Esophagus (tissue), 2 donors: ENCODE data around the gene OSBPL5. TPM values are rescaled to one million over a fixed set of nuclear protein-coding genes. Genes with fewer than 3 reads are reported as not detected.
"Not testable (repeated sequence)": the region's sequence is repeated elsewhere in the genome, so short reads cannot be mapped to it uniquely, and the experiment has no call there.

ENCODE experiments used
- H3K27ac ChIP-seq, 2 donors: one replicate each; pipeline ENCODE4 v1.5.1; 2013; ENCODE audit warnings: low read depth in 2 of 2, mild to moderate bottlenecking in 2 of 2, inconsistent platforms in 1 of 2, low read length in 1 of 2, moderate library complexity in 1 of 2
- H3K27me3 ChIP-seq, 2 donors: one replicate each; pipeline ENCODE4 v1.6.1; 2013; ENCODE audit warnings: low read length in 2 of 2, control low read depth in 1 of 2, mild to moderate bottlenecking in 1 of 2; ENCODE audit not compliant: insufficient read depth in 2 of 2, control insufficient read depth in 1 of 2
- H3K36me3 ChIP-seq, 2 donors: one replicate each; pipeline ENCODE4 v1.6.1; 2013; ENCODE audit warnings: low read length in 1 of 2; ENCODE audit not compliant: control insufficient read depth in 2 of 2, insufficient read depth in 2 of 2
- H3K4me1 ChIP-seq, 2 donors: one replicate each; pipeline ENCODE4 v1.6.1; 2013; ENCODE audit warnings: low read length in 1 of 2; ENCODE audit not compliant: control insufficient read depth in 2 of 2, insufficient read depth in 2 of 2
- H3K4me3 ChIP-seq, 2 donors: one replicate each; pipeline ENCODE4 v1.5.1; 2013; ENCODE audit warnings: low read length in 2 of 2, mild to moderate bottlenecking in 2 of 2, low read depth in 1 of 2, moderate library complexity in 1 of 2
- H3K9me3 ChIP-seq, 2 donors: one replicate each; pipeline ENCODE4 v1.6.1; 2013; ENCODE audit warnings: mild to moderate bottlenecking in 2 of 2, low read depth in 1 of 2, low read length in 1 of 2, moderate library complexity in 1 of 2; ENCODE audit not compliant: control insufficient read depth in 2 of 2, insufficient read depth in 1 of 2
- WGBS, 2 donors: extraction: QIAGEN DNeasy Blood & Tissue Kit; methylation state at CpG; one replicate each; pipeline ENCODE4 v1.1.7; 2013; 5-methylcytosine and 5-hydroxymethylcytosine counted together
- polyA plus RNA-seq, 2 donors: library from polyadenylated mRNA; stranded (reverse); fragments of 200-250 nt; gene quantifications; one replicate each; pipeline ENCODE4 v1.2.3, GENCODE V29; 2013
- donor health status: healthy with polysubstance abuse.
- donor health status: Bipolar disorder and iron deficiency.

OSBPL5 gene
- polyA plus RNA-seq, 2 donors, result 10.4 to 12.6 TPM

DNA sequence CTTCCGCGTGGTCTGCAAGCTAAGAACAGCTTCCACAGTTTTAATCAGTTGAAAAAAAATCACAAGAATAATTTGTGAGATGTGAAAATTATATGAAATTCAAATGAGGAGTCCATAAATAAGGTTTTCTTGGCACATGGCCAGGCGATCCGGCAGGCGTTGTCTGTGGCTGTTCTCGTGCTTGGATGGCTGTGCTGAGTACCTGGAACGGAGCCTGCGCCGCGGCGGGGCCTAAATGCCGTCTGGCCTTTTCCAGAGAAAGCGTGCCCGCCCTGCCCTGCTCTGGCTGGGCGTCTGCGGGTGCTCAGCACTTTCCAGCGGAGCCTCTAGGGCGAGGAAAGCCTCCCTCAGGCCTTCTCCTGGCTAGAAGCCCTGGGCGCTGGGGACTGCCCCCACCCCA is 41.8 kb downstream of the OSBPL5 start:
- peak overlapping the region; percentile 17 to 84 for H3K27ac ChIP-seq
- peaks cover 4 to 18% of the 10 kb centered on the region in 2 donors for H3K36me3 ChIP-seq
- WGBS, 2 donors, result 32 to 41% methylated on average over 19 of the region's 19 CpGs
- no peaks in the 10 kb centered on the region for H3K27me3 ChIP-seq
- no peak overlapping the region for H3K4me3 ChIP-seq
- H3K4me1 ChIP-seq, result peaks cover 2 to 21% of the 10 kb centered on the region in 2 donors
- H3K9me3 ChIP-seq, result no peaks in the 10 kb centered on the region

DNA sequence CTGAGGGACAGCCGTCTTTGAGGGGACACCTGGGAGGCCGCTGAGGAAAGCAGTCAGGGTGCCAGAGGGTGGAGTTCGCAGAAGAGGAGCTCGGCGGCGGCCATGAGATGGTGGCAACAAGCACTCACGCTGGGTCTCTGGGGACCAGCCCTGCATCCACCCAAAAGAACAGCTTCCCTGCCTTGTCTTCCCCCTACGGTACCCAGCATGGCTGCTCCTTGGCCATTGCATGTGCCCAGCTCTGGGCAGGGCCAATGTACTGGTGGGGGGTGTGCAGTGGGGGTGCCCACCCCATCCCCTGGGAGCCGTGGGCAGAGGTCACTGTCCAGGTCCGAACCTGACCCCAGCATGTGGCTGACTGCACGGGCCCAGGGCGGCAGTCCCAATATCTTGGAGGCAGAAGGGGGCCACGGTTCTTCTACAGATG is 42.3 kb downstream of the OSBPL5 start:
- 80 to 92% methylated on average over 13 of the region's 13 CpGs for WGBS, 2 donors

DNA sequence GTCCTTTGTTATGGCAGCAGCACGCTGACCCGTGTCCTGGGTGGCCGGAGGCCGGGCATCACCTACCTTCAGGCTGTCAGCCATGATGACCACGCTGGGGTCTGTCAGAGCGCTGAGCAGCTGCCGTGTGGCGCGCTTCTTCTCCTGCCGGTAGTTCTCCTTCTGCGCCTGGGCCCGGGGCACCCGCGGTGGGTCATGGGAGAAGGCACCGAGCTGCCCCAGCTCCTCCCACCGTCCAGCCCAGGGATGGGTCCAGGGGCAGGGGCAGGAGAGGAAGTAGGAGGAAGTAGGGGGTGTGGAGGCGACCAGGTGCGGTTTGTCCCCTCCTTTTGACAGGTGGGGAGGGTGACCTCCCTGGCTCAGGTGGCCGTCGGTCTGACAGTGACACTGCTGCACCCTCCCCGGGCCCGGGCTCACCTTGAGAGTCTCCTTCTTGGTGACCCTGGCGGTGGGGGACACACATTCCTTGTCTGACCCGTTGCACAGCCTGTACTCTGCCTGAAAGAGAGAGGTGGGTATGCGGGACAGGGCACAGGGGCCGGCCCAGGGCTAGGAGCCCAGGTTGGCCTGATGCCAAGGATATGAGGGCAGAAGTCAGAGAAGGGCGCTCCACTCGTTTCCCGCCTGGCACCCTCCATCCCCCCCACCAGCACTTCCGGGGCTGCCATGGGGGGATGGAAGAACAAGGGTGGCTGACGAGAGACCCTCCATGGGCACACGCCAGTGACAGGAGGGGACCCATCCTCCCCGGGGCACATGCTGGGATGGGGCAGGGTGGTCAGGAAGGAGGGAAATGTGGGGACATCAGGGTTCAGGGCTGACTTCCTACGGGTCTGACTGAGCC is 43.0 kb downstream of the OSBPL5 start:
- Histone ChIP-seq H3K9me3 (no peaks in the 10 kb centered on the region), H3K4me3 (no peak overlapping the region), H3K36me3 (peaks cover 4 to 18% of the 10 kb centered on the region in 2 donors), H3K27me3 (no peaks in the 10 kb centered on the region), H3K4me1 (peaks cover 2 to 21% of the 10 kb centered on the region in 2 donors), H3K27ac (no peak overlapping the region)
- WGBS, 2 donors, result 88 to 90% methylated on average over 34 of the region's 34 CpGs

More for the DNA sequence above, 42.3 kb downstream of the OSBPL5 start:
- H3K9me3 ChIP-seq, result no peaks in the 10 kb centered on the region
- no peaks in the 10 kb centered on the region for H3K27me3 ChIP-seq
- peaks cover 4 to 18% of the 10 kb centered on the region in 2 donors for H3K36me3 ChIP-seq
- H3K4me3 ChIP-seq, result no peak overlapping the region
- peak overlapping the region in 1 of 2 donors; percentile 20 for H3K27ac ChIP-seq
- H3K4me1 ChIP-seq, result peaks cover 2 to 21% of the 10 kb centered on the region in 2 donors

DNA sequence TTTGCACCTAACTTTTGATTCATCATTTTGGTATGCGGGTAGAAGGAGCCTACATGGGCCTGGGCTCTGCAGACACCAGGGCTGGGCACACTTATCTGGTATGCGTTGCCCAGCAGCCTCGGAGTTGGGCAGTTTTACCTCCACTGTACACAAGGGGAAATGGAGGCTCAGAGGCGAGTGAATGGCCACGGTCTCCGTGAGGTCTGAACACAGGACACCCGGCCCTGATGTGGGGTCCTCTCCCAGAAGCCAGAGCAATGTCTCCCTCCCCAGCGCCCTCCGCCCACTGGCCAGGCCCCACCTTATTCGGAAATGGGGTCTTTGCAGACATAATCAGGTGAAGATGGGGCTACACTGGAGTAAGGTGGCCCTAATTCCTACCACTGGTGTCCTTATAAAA is 43.7 kb downstream of the OSBPL5 start:
- 95 to 96% methylated on average over 10 of the region's 10 CpGs for WGBS, 2 donors
- peaks cover 4 to 18% of the 10 kb centered on the region in 2 donors for H3K36me3 ChIP-seq
- no peak overlapping the region for H3K27ac ChIP-seq
- H3K4me1 ChIP-seq, result peaks cover 2 to 21% of the 10 kb centered on the region in 2 donors
- H3K27me3 ChIP-seq, result no peaks in the 10 kb centered on the region
- H3K9me3 ChIP-seq, result no peaks in the 10 kb centered on the region
- H3K4me3 ChIP-seq, result no peak overlapping the region

DNA sequence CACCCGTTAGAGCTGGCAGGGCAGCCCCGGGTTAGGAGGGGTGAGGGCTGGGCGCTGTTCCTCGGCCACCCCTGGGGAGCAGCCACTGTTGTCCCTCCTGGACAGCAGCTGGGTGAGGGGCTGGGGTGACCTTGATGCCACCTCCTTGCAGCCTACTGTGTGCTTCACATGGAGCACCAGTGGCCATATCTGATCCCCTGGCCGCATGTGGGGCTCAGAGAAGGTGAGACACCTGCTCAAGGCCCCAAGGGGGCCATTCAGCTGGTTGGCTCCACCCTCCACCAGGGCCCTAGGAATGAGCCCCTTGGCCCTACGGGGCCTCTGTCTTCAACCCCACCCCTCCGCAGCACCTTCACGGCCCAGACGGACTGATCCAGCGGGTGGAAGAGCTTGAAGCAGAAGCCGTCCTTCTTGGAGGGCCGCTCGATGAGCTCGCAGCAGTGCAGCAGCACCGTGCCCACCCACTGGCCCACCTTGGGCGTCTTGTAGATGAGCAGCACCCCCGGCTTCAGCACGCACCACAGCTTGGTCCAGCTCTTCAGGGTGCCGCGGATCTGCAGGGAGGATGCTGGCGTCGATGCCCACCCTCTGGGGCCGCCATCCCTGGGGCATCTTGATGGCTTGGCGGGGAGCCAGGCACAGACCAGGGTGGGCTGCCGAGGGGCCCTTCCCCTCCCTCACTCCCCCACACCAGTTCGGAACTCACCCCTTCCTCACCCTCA is 44.9 kb downstream of the OSBPL5 start:
- peaks cover 4 to 16% of the 10 kb centered on the region in 2 donors for H3K36me3 ChIP-seq
- no peak overlapping the region for H3K4me3 ChIP-seq
- H3K27ac ChIP-seq, result no peak overlapping the region
- H3K27me3 ChIP-seq, result no peaks in the 10 kb centered on the region
- peaks cover 2 to 21% of the 10 kb centered on the region in 2 donors for H3K4me1 ChIP-seq
- H3K9me3 ChIP-seq, result no peaks in the 10 kb centered on the region
- 92 to 93% methylated on average over 26 of the region's 26 CpGs for WGBS, 2 donors

DNA sequence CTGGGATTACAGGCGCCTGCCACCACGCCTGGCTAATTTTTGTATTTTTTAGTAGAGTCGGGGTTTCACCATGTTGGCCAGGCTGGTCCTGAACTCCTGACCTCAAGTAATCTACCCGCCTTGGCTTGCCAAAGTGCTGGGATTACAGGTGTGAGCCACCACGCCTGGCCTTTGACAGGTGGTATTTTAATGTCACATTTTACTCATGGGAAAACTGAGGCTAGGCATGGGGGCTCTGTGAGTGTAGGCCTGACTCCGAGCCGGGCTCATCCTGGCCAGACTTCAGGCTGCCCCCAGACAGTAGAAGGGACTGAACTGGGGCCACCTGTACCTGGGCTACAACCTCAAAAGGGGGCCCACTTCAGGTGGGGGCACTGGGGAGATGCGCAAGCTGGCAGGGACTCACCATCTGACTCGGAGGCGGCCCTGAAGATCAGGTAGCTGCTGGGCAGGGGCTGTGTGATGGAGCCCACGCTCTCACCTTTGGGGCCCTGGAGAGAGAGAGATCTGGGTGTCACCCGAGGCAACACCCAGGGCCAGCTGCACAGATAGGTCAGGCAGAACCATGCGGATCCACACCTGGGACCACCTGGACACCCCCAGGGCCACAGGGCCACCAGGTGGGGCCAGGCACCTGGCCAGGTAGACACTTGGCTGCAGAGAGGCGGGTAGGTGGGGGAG is 45.8 kb downstream of the OSBPL5 start:
- WGBS, 2 donors, result 95 to 98% methylated on average over 14 of the region's 14 CpGs
- H3K36me3 ChIP-seq, result peaks cover 4 to 14% of the 10 kb centered on the region in 2 donors

DNA sequence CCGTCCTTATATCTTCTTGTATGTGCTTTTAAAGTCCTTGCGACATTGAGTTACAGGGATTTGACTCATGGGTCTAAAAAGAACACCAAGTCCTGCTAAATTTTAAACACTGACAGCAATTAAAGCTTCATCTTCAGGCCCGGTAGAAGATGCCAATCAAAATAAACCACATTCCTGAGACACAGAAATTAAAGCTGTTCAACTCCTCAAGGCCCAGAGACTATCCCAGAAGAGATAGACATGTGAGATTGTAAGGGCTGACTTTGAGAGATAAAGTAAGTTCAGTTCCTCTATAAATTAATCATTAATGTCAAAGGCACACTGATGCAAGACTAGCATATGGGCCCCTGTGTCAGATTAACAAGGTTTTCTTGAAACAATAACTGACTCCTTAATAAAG is 49.8 kb downstream of the OSBPL5 start:
- WGBS, 2 donors, result 82 to 89% methylated on average over 3 of the region's 3 CpGs
- Histone ChIP-seq H3K27ac (no peak overlapping the region), H3K9me3 (no peaks in the 10 kb centered on the region), H3K36me3 (peaks cover 1 to 4% of the 10 kb centered on the region in 2 donors), H3K4me3 (no peak overlapping the region), H3K4me1 (no peaks in the 10 kb centered on the region), H3K27me3 (no peaks in the 10 kb centered on the region)

More for the DNA sequence above, 45.8 kb downstream of the OSBPL5 start:
- Histone ChIP-seq H3K9me3 (no peaks in the 10 kb centered on the region), H3K4me3 (no peak overlapping the region), H3K4me1 (peaks cover 0 to 14% of the 10 kb centered on the region in 2 donors), H3K27ac (no peak overlapping the region), H3K27me3 (no peaks in the 10 kb centered on the region)

DNA sequence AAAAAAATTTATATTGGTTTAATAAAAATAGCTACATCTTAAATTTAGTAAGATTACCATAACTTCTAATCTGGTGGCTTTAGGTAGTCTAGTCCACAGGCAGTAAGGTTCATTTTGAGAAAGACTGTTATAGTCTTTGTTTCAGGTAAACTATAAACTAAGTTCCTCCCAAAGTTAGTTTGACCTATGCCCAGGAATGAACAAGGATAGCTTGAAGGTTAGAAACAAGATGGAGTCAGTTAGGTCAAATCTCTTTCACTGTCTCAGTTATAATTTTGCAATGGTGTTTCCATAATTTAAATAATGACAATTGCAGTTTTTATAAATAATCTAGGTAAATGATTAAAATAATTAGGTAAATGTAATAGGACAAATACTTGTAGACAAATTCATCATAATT is 51.4 kb downstream of the OSBPL5 start:
- not testable (repeated sequence) for H3K27ac ChIP-seq, H3K36me3 ChIP-seq

DNA sequence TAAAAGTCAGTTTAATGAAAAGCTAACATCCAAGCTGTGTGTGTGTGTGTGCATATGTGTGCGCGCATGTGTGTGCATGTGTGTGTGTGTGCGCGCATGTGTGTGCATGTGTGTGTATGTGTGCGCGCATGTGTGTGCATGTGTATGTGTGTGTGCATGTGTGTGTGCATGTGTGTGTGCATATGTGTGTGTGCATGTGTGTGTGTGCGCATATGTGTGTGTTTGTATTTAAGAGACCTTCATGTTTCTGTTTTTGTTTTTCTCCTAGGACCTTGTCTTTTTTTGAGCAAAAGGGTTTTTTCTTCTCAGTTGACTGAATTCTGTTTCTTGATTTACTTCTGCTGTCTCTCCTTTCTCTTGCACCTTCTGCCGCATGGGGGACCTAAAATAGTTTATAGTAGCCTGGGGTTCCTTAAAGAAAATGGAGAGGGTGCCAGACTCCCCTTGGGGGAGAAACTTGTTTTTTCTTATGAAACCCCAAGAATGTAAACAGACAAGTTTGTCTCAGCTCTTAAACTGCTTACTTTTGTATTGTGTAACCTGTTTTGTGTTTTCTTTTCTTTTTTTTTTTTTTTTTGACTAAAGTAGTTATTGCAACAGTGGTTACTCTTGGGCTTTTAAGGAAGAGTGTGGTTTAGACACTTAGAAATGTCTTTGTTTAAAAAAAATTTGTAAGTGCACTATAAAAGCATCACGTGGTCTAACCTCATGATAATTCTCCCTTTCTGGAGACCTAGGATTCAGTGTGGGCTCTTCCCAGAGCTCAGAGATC is 53.0 kb downstream of the OSBPL5 start:
- H3K4me1 ChIP-seq, result no peaks in the 10 kb centered on the region
- H3K9me3 ChIP-seq, result peaks cover 0 to 3% of the 10 kb centered on the region in 2 donors
- no peaks in the 10 kb centered on the region for H3K27me3 ChIP-seq
- WGBS, 2 donors, result 77 to 86% methylated on average over 5 to 9 of the region's 9 CpGs
- no peak overlapping the region for H3K4me3 ChIP-seq
- no peak overlapping the region for H3K27ac ChIP-seq
- H3K36me3 ChIP-seq, result peaks cover 6 to 13% of the 10 kb centered on the region in 2 donors

More for the DNA sequence above, 51.4 kb downstream of the OSBPL5 start:
- not testable (repeated sequence) for H3K4me1 ChIP-seq, H3K27me3 ChIP-seq, H3K9me3 ChIP-seq, H3K4me3 ChIP-seq
